Endothelial cell of umbilical vein (primary cell): ENCODE results near the gene CRKL. TPM values are rescaled to one million over a fixed set of nuclear protein-coding genes. Genes with fewer than 3 reads are reported as not detected.
"Not testable (repeated sequence)": the region's sequence is repeated elsewhere in the genome, so short reads cannot be mapped to it uniquely, and the experiment has no call there.

ENCODE experiments used
- BruUV-seq: library from RNA; stranded (reverse); fragments of 400-500 nt; replicated peaks from 2 replicates; lab custom pipeline; 2021; lab: Mats Ljungman, UMichigan
- CTCF ChIA-PET: fragments of 300-600, 350-600 bp; sonication (Branson Sonifier 250); formaldehyde crosslinking; loops from one replicate; lab custom pipeline; 2021; ENCODE audit warnings: antibody characterized with exemption, inconsistent platforms; lab: Charles Lee
- POLR2A ChIA-PET: fragments of 300-600, 350-600 bp; sonication (Branson Sonifier 250); formaldehyde crosslinking; loops from one replicate; lab custom pipeline; 2021; ENCODE audit warnings: antibody characterized with exemption, inconsistent platforms; lab: Charles Lee
- DNase-seq: peaks from one replicate; pipeline ENCODE4 v3.0.0-alpha.2; 2011; ENCODE audit warnings: low read depth, low spot score
- FAIRE-seq: peaks from 2 replicates; lab custom pipeline; 2011; peaks lifted over from hg19 to GRCh38; lab: Jason Lieb, UNC
- H2AFZ ChIP-seq: 2 replicates; pipeline ENCODE4 v1.6.0; 2012; ENCODE audit warnings: low read depth, low read length, control low read depth, inconsistent platforms
- H3K27ac ChIP-seq: 2 replicates; pipeline ENCODE4 v1.5.1; 2011; ENCODE audit warnings: low read depth, mild to moderate bottlenecking, control low read depth, low read length, moderate library complexity; ENCODE audit not compliant: insufficient read depth
- H3K27me3 ChIP-seq, 2 experiments: 2 replicates each; pipeline versions ENCODE4 v1.6.0 to v1.6.1; 2011; ENCODE audit warnings: low read length in 2 of 2, mixed read lengths in 1 of 2; ENCODE audit not compliant: control insufficient read depth in 2 of 2, insufficient read depth in 2 of 2
- H3K36me3 ChIP-seq, 2 experiments: 2 replicates in 1 of 2; 3 replicates in 1 of 2; pipeline ENCODE4 v1.5.1; 2011; ENCODE audit warnings: low read length in 2 of 2, mild to moderate bottlenecking in 1 of 2, moderate library complexity in 1 of 2; ENCODE audit not compliant: control insufficient read depth in 2 of 2, insufficient read depth in 2 of 2; ENCODE audit errors: extremely low read depth in 1 of 2
- H3K4me1 ChIP-seq: 3 replicates; pipeline ENCODE4 v1.5.1; 2011; ENCODE audit warnings: mild to moderate bottlenecking, low read length; ENCODE audit not compliant: control insufficient read depth, insufficient read depth; ENCODE audit errors: extremely low read depth
- H3K4me2 ChIP-seq: 2 replicates; pipeline ENCODE4 v1.6.1; 2011; ENCODE audit warnings: low read length, control low read depth, mixed read lengths; ENCODE audit not compliant: insufficient read depth
- H3K4me3 ChIP-seq, 3 experiments: fragments of 200-600 bp in 1 of 3; sonication (generic), shearing (Covaris generic) in 1 of 3; replicated peaks in 1 of 3; 2 replicates each; pipeline ENCODE4 v1.5.1; 2011 to 2016; ENCODE audit warnings: control low read depth in 3 of 3, low read length in 3 of 3, mild to moderate bottlenecking in 2 of 3, inconsistent platforms in 1 of 3, low read depth in 1 of 3, moderate library complexity in 1 of 3; ENCODE audit not compliant: insufficient read depth in 1 of 3
- H3K79me2 ChIP-seq: 2 replicates; pipeline ENCODE4 v1.6.0; 2012; ENCODE audit warnings: low read length, inconsistent platforms; ENCODE audit not compliant: control insufficient read depth, insufficient read depth
- H3K9ac ChIP-seq: replicated peaks from 2 replicates; pipeline ENCODE3; 2011; ENCODE audit warnings: low read length, control low read depth; ENCODE audit not compliant: insufficient read depth; ENCODE audit errors: extremely low read depth
- H3K9me1 ChIP-seq: replicated peaks from 3 replicates; pipeline ENCODE4 v1.6.0; 2011; ENCODE audit warnings: mild to moderate bottlenecking, low read length; ENCODE audit not compliant: control insufficient read depth, insufficient read depth; ENCODE audit errors: extremely low read depth
- H3K9me3 ChIP-seq: replicated peaks from 2 replicates; pipeline ENCODE4 v1.5.1; 2012; ENCODE audit warnings: low read length, inconsistent platforms; ENCODE audit not compliant: control insufficient read depth, insufficient read depth
- H4K20me1 ChIP-seq: replicated peaks from 2 replicates; pipeline ENCODE3; 2011; ENCODE audit warnings: mild to moderate bottlenecking, low read length; ENCODE audit not compliant: control insufficient read depth, insufficient read depth; ENCODE audit errors: extremely low read depth
- EZH2 ChIP-seq: IDR thresholded peaks from 2 replicates; pipeline ENCODE4 v1.6.1; 2012; ENCODE audit warnings: borderline replicate concordance, low read depth, mild to moderate bottlenecking, moderate library complexity, low read length, inconsistent platforms; ENCODE audit not compliant: severe bottlenecking
- FOS ChIP-seq: IDR thresholded peaks from 2 replicates; pipeline ENCODE4 v1.6.1; 2011; ENCODE audit warnings: mild to moderate bottlenecking, low read length, moderate library complexity, borderline replicate concordance; ENCODE audit not compliant: insufficient read depth
- GATA2 ChIP-seq: IDR thresholded peaks from 2 replicates; pipeline ENCODE4 v1.7.0; 2011; ENCODE audit warnings: low read depth, mild to moderate bottlenecking, moderate library complexity, mixed read lengths, low read length; ENCODE audit not compliant: insufficient read length, insufficient read depth
- JUN ChIP-seq: IDR thresholded peaks from 2 replicates; pipeline ENCODE4 v1.6.1; 2011; ENCODE audit warnings: borderline replicate concordance, low read depth; ENCODE audit not compliant: insufficient read length, insufficient read depth
- MAX ChIP-seq: IDR thresholded peaks from 2 replicates; pipeline ENCODE4 v1.6.1; 2011; ENCODE audit not compliant: insufficient read depth, insufficient read length
- MYC ChIP-seq: IDR thresholded peaks from one replicate; pipeline ENCODE4 v1.6.1; 2011; ENCODE audit warnings: mild to moderate bottlenecking, low read depth, low read length
- POLR2A ChIP-seq: IDR thresholded peaks from 2 replicates; pipeline ENCODE4 v1.6.1; 2012; ENCODE audit warnings: low read depth, mild to moderate bottlenecking, control low read depth, low read length
- POLR2AphosphoS5 ChIP-seq: IDR thresholded peaks from 2 replicates; pipeline ENCODE4 v1.6.1; 2012; ENCODE audit warnings: low read depth, mild to moderate bottlenecking, control low read depth, low read length, moderate library complexity; ENCODE audit not compliant: insufficient read depth
- dilution Hi-C: fragments of 300-500 bp; cut with MboI; formaldehyde crosslinking; loops from one replicate; pipeline ENCODE4 v1.15.0; 2019; ENCODE audit warnings: low sequenced_read_pairs; ENCODE audit not compliant: extremely low pct_ligation_motif_present
- intact Hi-C: fragments of 100-400 bp; cut with micrococcal nuclease; formaldehyde crosslinking; loops from one replicate; pipeline ENCODE4 v1.10.0; 2022
- polyA plus RNA-seq, 4 experiments: library from polyadenylated mRNA; depleted of rRNA in 3 of 4; stranded (reverse) in 3 of 4; unstranded in 1 of 4; fragments of >200 nt; gene quantifications; 2 replicates each; pipeline versions ENCODE4 v1.2.1 to v1.2.3, GENCODE V29; 2011 to 2012; ENCODE audit warnings: missing spikeins in 1 of 4
- total RNA-seq: library from RNA; stranded (reverse); gene quantifications from 2 replicates; pipeline ENCODE4 v1.2.3, GENCODE V29; 2021
- TF ChIP-seq, protein P1 (sequence below), 2 donors: IDR thresholded peaks; 1 replicate in 1 of 2; 2 replicates in 1 of 2; pipeline ENCODE4 v1.5.1; 2011; ENCODE audit warnings: low read length in 2 of 2, mild to moderate bottlenecking in 2 of 2, moderate library complexity in 2 of 2, control low read depth in 1 of 2, inconsistent platforms in 1 of 2, low read depth in 1 of 2; ENCODE audit not compliant: insufficient read depth in 1 of 2; ENCODE audit errors: extremely low read depth in 1 of 2

CRKL gene
- total and polyA plus RNA-seq, 2 donors (not counting 3 experiments of a cell fraction or from before 2014, with no cell fraction given), result 18.0 to 50.6 TPM

DNA sequence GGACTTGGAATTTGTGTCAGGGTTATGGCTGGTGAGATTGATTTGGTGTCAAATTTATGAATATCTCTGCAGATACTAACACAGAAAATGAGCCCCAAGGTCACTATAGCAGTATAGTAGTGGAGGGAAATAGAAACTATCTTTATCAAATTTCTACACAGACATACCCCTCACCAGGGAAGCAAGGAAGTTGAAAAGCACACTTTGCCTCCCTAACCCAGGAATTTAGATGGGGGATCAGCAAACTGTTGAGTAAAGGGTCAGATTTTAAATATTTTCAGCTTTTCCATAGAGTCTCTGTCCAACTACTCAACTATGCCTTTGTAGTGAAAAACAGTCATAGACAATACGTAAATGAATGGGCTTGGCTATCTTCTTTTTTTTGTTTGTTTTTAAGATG lies 12.8 kb downstream of the CRKL start:
- Histone ChIP-seq H3K79me2 (peaks cover 96% of the 10 kb centered on the region), H3K9me3 (no peaks in the 10 kb centered on the region), H3K4me1 (no peaks in the 10 kb centered on the region), H2AFZ (no peak overlapping the region), H3K4me3 (no peak overlapping the region), H3K27me3 (no peaks in the 10 kb centered on the region), H3K27ac (no peak overlapping the region), H3K4me2 (no peak overlapping the region), H3K9ac (no peak overlapping the region), H3K9me1 (no peaks in the 10 kb centered on the region), H4K20me1 (peaks cover 13% of the 10 kb centered on the region), H3K36me3 (peaks cover 4 to 6% of the 10 kb centered on the region in 2 experiments)
- TF ChIP-seq POLR2A, result no peak
- no peak for TF ChIP-seq EZH2
- no peak for TF ChIP-seq FOS
- no peak for TF ChIP-seq POLR2AphosphoS5
- TF ChIP-seq, protein P1, sequence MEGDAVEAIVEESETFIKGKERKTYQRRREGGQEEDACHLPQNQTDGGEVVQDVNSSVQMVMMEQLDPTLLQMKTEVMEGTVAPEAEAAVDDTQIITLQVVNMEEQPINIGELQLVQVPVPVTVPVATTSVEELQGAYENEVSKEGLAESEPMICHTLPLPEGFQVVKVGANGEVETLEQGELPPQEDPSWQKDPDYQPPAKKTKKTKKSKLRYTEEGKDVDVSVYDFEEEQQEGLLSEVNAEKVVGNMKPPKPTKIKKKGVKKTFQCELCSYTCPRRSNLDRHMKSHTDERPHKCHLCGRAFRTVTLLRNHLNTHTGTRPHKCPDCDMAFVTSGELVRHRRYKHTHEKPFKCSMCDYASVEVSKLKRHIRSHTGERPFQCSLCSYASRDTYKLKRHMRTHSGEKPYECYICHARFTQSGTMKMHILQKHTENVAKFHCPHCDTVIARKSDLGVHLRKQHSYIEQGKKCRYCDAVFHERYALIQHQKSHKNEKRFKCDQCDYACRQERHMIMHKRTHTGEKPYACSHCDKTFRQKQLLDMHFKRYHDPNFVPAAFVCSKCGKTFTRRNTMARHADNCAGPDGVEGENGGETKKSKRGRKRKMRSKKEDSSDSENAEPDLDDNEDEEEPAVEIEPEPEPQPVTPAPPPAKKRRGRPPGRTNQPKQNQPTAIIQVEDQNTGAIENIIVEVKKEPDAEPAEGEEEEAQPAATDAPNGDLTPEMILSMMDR (IDR thresholded peaks at IDR 0.05; ENCODE audit: extremely low read depth in 1 of 2, insufficient read depth in 1 of 2, low read depth in 1 of 2, low read length in 2 of 2), result no peak
- no peak for TF ChIP-seq JUN
- no peak for TF ChIP-seq MAX
- no peak for TF ChIP-seq MYC
- TF ChIP-seq GATA2, result no peak
- FAIRE-seq, result no peak
- dilution Hi-C loops, result no loop called here
- ChIA-PET CTCF (interaction anchor here (1.1 kb wide), 1 partner anchor 13 kb away, joined by 3 read pairs; the partner anchor contains the start of gene CRKL), POLR2A (no interaction called here)
- DNase-seq, result no peak
- BruUV-seq, result no TSS peak
- intact Hi-C loops, result no loop called here

DNA sequence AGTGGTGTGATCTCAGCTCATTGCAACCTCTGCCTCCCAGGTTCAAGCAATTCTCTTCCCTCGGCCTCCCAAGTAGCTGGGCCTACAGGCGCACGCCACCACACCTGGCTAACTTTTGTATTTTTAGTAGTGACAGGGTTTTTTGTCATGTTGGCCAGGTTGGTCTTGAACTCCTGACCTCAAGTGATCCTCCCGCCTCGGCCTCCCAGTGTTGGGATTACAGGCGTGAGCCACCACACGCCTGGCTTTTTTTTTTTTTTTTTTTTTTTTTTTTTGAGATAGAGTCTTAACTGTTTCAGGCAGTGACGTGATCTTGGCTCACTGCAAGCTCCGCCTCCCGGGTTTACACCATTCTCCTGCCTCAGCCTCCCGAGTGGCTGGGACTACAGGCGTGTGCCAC lies 13.2 kb downstream of the CRKL start:
- H3K36me3 ChIP-seq, H3K4me2 ChIP-seq, intact Hi-C loops, FAIRE-seq, H3K9ac ChIP-seq, H3K27ac ChIP-seq, H3K4me3 ChIP-seq, POLR2A ChIA-PET, H3K9me1 ChIP-seq, H3K9me3 ChIP-seq, H2AFZ ChIP-seq, H3K4me1 ChIP-seq, H3K27me3 ChIP-seq, BruUV-seq, DNase-seq, dilution Hi-C loops: not testable (repeated sequence)
- CTCF ChIA-PET, result interaction anchor here (1.1 kb wide), 1 partner anchor 13 kb away, joined by 3 read pairs; the partner anchor contains the start of gene CRKL
- H4K20me1 ChIP-seq, result peaks cover 13% of the 10 kb centered on the region
- H3K79me2 ChIP-seq, result peaks cover 96% of the 10 kb centered on the region
